Measurements from ENCODE around the gene NRN1L. TPM values are rescaled to one million over a fixed set of nuclear protein-coding genes. Genes with fewer than 3 reads are reported as not detected.
"Not testable (repeated sequence)": the region's sequence is repeated elsewhere in the genome, so short reads cannot be mapped to it uniquely, and the experiment has no call there.

Gene NRN1L
- total RNA-seq, 4 donors from 2014 or later = 4.3 to 5.6 (median 4.7) TPM; not detected in 1

GRCh38 chr16:67909056-67909742, 24.5 kb downstream of the NRN1L start:
- H3K4me3 ChIP-seq = no peak overlapping the region
- H3K36me3 ChIP-seq = peaks cover 39% of the 10 kb centered on the region
- 87% methylated on average over 18 of the region's 36 CpGs for WGBS

DNA sequence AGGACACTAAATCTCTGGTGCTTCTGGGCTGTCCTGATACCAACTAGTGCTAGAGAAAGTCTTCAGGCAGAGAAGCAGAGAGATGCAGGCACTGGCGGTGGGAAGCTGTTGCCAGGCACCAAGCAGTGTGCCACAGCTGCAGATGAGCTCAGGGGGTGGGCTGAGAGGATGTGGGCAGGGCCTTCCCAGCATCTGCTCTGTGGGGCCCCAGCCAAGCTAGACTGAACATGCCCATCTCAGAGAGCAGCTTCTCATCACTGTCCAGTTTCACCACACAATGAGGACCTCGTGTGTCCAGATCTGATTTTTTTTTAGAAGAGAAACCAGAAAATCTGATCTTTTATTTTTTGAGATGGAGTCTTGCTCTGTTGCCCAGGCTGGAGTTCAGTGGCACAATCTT, 25.5 kb downstream of the NRN1L start:
- H3K27ac ChIP-seq = no peak overlapping the region
- no peaks in the 10 kb centered on the region for H3K9me3 ChIP-seq
- H3K4me1 ChIP-seq = peaks cover 15% of the 10 kb centered on the region
- no peak overlapping the region for H3K4me3 ChIP-seq
- TF ChIP-seq POLR2A (IDR thresholded peaks at IDR 0.05) (no peak), EP300 (IDR thresholded peaks at IDR 0.05) (no peak), CTCF (IDR thresholded peaks at IDR 0.05) (no peak), POLR2AphosphoS5 (IDR thresholded peaks at IDR 0.05) (no peak)
- 28% methylated on average over 2 of the region's 2 CpGs for WGBS
- peaks cover 39% of the 10 kb centered on the region for H3K36me3 ChIP-seq
- H3K27me3 ChIP-seq = no peaks in the 10 kb centered on the region
- DNase-seq (ENCODE audit: low spot score in 2 of 2) = no peak

More at GRCh38 chr16:67909056-67909742, 24.5 kb downstream of the NRN1L start:
- no peak for TF ChIP-seq CTCF (IDR thresholded peaks at IDR 0.05)
- TF ChIP-seq POLR2AphosphoS5 (IDR thresholded peaks at IDR 0.05) = no peak
- no peak for TF ChIP-seq POLR2A (IDR thresholded peaks at IDR 0.05)
- no peak for TF ChIP-seq EP300 (IDR thresholded peaks at IDR 0.05)
- Histone ChIP-seq H3K27me3 (no peaks in the 10 kb centered on the region), H3K4me1 (peaks cover 9% of the 10 kb centered on the region), H3K9me3 (no peaks in the 10 kb centered on the region), H3K27ac (no peak overlapping the region)
- DNase-seq (ENCODE audit: low spot score in 2 of 2) = no peak

DNA sequence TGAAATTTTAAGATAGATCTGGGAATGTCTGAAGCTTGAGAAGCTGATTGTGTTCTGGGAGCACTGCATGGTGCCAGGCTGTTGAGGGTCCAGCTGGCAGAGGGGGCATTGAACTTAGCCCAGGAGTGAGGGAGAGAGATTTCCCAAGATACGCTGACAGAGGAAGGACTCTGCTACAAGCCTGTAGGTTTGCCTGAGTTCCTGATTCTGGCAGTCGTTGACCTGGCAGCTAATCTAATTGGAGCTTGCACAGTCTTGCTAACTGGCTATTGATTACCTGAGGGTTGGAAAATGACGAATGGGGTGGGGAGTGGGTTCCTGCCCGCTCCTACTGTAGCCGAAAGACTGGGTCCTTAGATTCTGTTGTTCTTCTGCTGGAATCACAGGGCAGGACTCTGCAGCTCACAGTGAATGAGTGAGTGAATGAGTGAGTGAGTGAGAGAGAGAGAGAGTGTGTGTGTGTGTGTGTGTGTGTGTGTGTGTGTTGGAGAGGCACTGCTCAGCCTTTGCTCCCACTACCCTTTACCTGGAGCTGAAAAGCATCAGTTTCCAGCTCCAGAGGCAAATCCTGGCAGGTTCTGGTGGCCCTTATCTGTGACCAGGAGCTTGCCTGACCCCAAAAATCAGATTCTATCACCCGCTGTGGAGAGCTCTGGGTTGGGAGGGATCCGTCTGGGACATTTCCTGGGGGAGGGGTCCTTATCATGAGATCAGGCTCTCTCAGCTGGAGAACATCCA, 30.2 kb downstream of the NRN1L start:
- no peak for DNase-seq (ENCODE audit: low spot score in 2 of 2)
- Histone ChIP-seq H3K4me1 (peaks cover 55% of the 10 kb centered on the region), H3K27ac (no peak overlapping the region), H3K9me3 (no peaks in the 10 kb centered on the region), H3K27me3 (no peaks in the 10 kb centered on the region), H3K4me3 (no peak overlapping the region), H3K36me3 (peaks cover 17% of the 10 kb centered on the region)
- 56% methylated on average over 7 of the region's 7 CpGs for WGBS
- no peak for TF ChIP-seq EP300 (IDR thresholded peaks at IDR 0.05)
- no peak for TF ChIP-seq POLR2AphosphoS5 (IDR thresholded peaks at IDR 0.05)
- TF ChIP-seq POLR2A (IDR thresholded peaks at IDR 0.05) = no peak
- no peak for TF ChIP-seq CTCF (IDR thresholded peaks at IDR 0.05)

DNA sequence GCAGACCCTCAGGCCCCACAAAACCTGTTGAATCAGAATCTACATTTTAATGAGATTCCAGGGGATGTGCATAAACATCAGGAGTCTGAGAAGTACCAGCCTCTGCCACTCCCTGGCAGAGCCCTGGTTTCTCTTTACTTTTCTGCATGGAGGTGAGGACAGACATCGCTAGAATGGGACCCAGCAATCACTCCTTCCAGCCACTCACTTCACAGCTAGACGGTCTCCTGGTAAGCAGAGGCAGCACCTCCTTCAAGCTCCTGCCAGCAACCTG, 30.7 kb downstream of the NRN1L start:
- H3K27me3 ChIP-seq; DNase-seq (ENCODE audit: low spot score in 2 of 2); H3K27ac ChIP-seq; H3K4me3 ChIP-seq; H3K9me3 ChIP-seq: not testable (repeated sequence)
- peaks cover 12% of the 10 kb centered on the region for H3K36me3 ChIP-seq
- H3K4me1 ChIP-seq = peaks cover 55% of the 10 kb centered on the region
- 69% methylated on average over 2 of the region's 2 CpGs for whole genome bisulfite sequencing

DNA sequence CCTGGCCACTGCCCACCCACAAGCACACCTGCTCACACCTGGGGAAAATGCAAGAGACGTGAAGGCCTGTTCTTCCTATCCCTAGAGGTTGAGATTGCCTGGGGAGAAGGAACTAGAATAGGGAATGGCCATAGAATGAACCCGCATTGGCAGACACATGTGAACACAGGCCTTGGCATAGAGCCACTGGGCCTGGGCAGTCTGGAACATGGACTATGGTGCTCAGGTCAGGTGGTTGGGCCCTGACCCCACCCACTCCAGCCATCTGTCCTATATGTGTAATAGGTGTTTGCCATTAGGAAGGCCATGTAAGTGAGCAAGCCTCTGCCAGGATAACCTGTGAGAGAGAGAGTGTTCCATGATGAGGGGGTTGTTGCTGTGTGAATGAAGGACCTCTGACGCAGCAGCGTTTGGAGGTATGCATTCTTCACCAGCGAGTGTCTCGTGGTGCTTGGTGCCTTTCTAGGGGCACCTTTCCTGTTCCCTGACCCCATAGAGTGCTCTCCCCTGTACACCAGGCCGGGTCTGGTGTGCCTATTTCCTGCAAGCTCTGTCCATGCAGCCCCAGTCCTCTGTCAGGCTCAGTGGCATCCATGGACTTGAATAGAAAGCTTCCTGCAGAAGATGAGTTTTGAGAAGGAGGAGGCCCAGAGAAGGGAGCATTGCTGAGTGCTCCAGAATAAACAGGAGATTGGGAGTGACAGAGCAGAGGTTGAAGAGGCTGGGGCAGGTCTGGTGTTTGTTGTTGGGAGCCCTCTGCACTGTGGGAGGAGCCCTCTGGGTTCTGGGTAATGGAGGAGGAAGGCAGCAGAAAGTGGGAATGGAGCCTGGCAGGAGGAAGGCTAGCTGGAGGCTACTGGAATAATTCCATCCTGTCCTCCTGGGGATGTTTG, 31.4 kb downstream of the NRN1L start:
- Histone ChIP-seq H3K36me3 (peaks cover 5% of the 10 kb centered on the region), H3K4me1 (peaks cover 58% of the 10 kb centered on the region), H3K4me3 (no peak overlapping the region), H3K9me3 (no peaks in the 10 kb centered on the region), H3K27ac (no peak overlapping the region), H3K27me3 (no peaks in the 10 kb centered on the region)
- 25% methylated on average over 3 of the region's 7 CpGs for WGBS
- TF ChIP-seq POLR2AphosphoS5 (IDR thresholded peaks at IDR 0.05) (no peak), EP300 (IDR thresholded peaks at IDR 0.05) (no peak), POLR2A (IDR thresholded peaks at IDR 0.05) (no peak), CTCF (IDR thresholded peaks at IDR 0.05) (no peak)
- no peak for DNase-seq (ENCODE audit: low spot score in 2 of 2)
